Gastroesophageal sphincter (tissue), 3 donors: ENCODE results near the gene STXBP4.

Source experiments
- CTCF ChIP-seq, 4 experiments: fragments of 200-600 bp in 2 of 4; fragments of 450-650 bp in 2 of 4; sonication (generic) in 1 of 4; IDR thresholded peaks; one replicate each; pipeline ENCODE4 v1.5.1; 2017 to 2019; ENCODE audit warnings: antibody characterized with exemption in 4 of 4, mild to moderate bottlenecking in 2 of 4, moderate library complexity in 2 of 4
- POLR2A ChIP-seq, 2 donors: fragments of 450-650 bp; IDR thresholded peaks; one replicate each; pipeline ENCODE4 v1.6.1; 2017; ENCODE audit warnings: antibody characterized with exemption in 2 of 2, mild to moderate bottlenecking in 2 of 2, moderate library complexity in 1 of 2

GRCh38 chr17:55086635-55087058, 118.1 kb downstream of the STXBP4 start:
- no peak for TF ChIP-seq POLR2A (IDR thresholded peaks at IDR 0.05)
- no peak for TF ChIP-seq CTCF (IDR thresholded peaks at IDR 0.05)
